ENCODE data around the gene ZNF280D.

DNA sequence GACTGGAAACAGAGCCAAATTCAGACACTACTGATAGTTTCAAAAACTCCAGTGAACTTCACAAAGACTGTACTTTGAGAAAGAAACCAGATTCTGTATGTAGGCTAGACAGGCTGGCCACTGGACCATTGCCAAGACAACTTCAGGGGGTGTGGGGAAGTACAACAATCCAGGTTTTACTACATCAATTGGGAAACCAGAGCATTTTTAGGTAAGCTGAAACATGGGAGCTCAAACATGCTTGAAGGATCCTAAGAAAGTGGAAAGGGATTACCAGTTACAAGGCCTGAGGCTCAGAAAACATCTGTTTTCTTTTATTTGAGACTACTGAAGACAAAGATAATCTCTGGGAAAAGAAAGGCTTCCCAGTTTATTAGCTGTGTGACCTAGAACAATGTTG is 26.9 kb upstream of the ZNF280D start:
- TF ChIP-seq, protein P1, sequence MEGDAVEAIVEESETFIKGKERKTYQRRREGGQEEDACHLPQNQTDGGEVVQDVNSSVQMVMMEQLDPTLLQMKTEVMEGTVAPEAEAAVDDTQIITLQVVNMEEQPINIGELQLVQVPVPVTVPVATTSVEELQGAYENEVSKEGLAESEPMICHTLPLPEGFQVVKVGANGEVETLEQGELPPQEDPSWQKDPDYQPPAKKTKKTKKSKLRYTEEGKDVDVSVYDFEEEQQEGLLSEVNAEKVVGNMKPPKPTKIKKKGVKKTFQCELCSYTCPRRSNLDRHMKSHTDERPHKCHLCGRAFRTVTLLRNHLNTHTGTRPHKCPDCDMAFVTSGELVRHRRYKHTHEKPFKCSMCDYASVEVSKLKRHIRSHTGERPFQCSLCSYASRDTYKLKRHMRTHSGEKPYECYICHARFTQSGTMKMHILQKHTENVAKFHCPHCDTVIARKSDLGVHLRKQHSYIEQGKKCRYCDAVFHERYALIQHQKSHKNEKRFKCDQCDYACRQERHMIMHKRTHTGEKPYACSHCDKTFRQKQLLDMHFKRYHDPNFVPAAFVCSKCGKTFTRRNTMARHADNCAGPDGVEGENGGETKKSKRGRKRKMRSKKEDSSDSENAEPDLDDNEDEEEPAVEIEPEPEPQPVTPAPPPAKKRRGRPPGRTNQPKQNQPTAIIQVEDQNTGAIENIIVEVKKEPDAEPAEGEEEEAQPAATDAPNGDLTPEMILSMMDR (IDR thresholded peaks at IDR 0.05): no peak
- TF ChIP-seq POLR2AphosphoS5 (IDR thresholded peaks at IDR 0.05) (no peak), EP300 (IDR thresholded peaks at IDR 0.05) (no peak)
